Panc1 (cell line): Measurements from ENCODE around the gene TENM3.

Experiments
- CTCF ChIP-seq: fragments of 450-650 bp; IDR thresholded peaks from 2 replicates; pipeline ENCODE4 v1.5.1; 2017; ENCODE audit warnings: mild to moderate bottlenecking
- POLR2AphosphoS5 ChIP-seq: IDR thresholded peaks from 2 replicates; pipeline ENCODE4 v1.6.1; 2012; ENCODE audit warnings: mild to moderate bottlenecking, low read depth, low read length, moderate library complexity
- REST ChIP-seq, 2 experiments: IDR thresholded peaks; 2 replicates each; pipeline ENCODE4 v1.6.1; 2011 to 2012; ENCODE audit warnings: low read depth in 2 of 2, control low read depth in 1 of 2, low read length in 1 of 2, mild to moderate bottlenecking in 1 of 2, moderate library complexity in 1 of 2; ENCODE audit not compliant: insufficient read depth in 1 of 2

GRCh38 chr4:182627996-182628395 lies 384.8 kb downstream of the TENM3 start:
- no peak for TF ChIP-seq CTCF
- TF ChIP-seq REST (IDR thresholded peaks at IDR 0.05; ENCODE audit: insufficient read depth in 1 of 2, low read depth in 2 of 2, low read length in 1 of 2) = no peak
- TF ChIP-seq POLR2AphosphoS5 = no peak
